Myocyte (in vitro differentiated cells): Measurements from ENCODE around the gene TPM2. TPM values are rescaled to one million over a fixed set of nuclear protein-coding genes. Genes with fewer than 3 reads are reported as not detected.

ENCODE experiments used
- DNase-seq: peaks from one replicate; pipeline ENCODE4 v3.0.0-alpha.2; 2012; ENCODE audit warnings: low read depth
- total RNA-seq: library from RNA; depleted of rRNA; stranded (reverse); fragments of >200 nt; gene quantifications from 2 replicates; pipeline ENCODE4 v1.2.3, GENCODE V29; 2014

The TPM2 gene
- total RNA-seq, 1 donor from 2014 or later, result 13,583 TPM

DNA sequence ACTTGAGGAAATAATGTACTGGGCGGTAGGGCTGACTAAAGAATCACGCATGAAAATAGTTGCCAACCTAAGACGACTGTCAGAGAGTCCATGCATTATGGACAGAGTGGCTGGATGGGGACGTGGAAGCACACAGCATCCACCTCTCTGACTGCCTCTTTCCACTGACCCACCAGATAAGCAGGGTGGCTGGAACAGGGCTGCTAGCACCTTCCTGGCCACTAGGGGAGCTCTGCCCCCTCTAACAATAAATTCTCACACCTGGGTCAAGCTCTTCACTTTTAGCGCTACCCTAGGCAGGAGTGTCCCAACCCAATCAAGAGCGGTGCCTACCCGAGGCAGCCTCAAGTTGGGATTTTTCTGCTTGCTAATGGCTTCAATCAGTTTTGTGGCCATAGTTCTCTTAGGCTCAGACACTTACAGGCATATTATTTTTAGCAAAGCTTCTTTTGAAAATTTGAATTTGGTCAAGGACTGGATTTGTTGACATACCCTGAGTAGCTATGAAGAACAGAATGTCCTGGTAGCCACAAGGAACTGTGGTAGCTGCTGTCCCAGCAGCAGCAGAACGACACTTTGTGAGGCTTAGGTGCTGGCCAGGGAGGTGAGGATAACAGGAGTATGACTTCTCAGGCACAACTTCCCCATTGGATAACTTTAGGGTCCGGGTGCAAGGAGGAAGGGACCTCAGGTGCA lies 6.9 kb upstream of the TPM2 start:
- peak; percentile 56 for DNase-seq

DNA sequence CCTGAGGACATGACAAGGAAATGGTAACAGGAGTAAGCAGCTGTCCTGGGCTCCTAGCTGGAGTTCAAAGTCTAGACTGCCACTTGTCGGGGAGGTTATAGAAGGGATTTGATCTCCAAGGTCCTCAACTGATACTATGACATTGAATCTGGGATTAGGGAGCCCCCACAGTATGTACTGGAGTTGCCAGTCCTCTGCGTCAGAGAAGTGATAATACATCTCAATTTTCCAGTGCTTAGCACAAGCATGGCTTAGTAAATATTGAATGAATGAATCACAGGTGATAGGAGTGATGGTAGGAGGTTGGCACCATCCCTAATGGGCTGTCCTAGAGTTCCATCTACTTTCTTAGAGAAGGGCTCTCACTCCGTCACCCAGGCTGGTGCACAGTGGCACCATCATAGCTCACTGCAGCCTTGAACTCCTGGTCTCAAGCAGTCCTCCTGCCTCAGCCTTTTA lies 6.2 kb upstream of the TPM2 start:
- DNase-seq, result no peak

DNA sequence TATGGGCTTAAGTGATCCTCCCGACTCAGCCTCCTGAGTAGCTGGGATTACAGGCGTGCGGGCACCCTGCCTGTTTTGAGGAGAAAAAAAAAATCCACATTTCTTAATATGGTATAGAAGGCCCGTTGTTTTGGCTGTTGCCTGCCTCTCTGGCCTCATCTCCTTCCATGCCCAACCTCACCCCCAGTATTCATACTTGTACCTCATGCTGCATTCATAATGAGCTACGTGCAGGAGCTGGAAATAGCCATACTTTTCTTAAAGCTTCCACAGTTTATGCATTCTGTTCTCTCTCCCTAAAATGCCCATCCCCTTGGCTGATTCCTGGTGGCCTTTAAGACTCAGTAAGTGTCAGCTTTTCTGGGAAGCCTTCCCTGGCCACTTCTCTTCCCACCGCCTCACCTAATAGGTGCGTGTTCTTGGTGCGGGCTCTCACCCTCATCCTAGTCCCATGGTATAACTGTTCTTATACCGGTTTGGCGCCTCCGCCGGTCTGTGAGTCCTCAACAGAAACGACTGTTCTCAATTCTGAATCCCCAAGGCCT lies 2.1 kb upstream of the TPM2 start:
- no peak for DNase-seq

DNA sequence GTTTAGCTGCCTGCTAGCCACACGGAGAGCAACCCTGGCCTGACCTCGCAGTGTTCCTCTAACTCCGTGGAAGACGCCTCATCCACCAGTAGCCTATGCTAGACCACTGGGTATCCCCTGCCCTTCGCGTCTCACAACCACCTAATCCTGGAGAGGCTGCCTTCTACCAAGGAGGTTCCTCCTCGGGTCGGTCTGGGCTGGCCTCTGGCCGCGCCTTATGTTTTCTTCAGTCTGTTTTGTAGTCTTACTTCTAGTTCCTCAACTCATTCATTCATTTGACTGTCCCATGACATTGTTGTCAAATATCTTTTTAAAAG lies 1.6 kb upstream of the TPM2 start:
- no peak for DNase-seq

DNA sequence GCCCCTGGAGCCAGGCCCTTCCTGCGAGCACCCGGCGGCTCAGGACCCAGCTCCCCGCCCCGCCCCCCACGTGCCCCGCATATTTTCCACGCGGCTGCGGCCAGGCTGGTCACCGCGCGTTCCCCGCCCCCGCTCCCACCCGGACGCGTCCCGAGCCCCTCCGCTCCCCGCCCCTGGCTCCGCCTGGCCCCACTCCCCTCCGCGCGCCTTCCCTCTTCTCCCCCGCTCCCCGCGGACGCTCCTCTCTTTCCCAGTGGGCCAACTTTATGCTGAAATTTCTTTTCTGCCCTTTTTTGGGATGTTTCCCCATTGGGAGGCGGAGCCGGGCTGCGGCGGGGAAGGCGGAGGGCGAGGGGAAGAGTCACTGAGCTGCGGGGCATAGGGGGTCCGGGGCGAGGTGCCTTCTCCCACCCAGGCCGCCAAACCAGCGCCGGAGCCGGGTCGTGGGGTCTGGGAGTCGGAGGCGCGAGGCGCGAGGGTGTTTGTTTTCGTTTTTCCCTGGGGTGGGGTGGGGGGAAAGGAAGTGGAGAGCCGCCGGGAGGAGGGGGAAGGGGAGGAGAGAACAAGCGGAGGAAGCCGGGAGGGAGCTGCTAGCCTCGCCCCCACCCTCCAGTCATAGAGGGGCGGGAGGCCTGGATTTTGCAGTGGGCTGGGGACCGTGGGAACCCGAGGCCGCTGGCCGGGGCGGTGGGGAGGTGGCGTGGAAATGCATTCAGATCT lies 1.0 kb upstream of the TPM2 start:
- DNase-seq, result peak; percentile 92

DNA sequence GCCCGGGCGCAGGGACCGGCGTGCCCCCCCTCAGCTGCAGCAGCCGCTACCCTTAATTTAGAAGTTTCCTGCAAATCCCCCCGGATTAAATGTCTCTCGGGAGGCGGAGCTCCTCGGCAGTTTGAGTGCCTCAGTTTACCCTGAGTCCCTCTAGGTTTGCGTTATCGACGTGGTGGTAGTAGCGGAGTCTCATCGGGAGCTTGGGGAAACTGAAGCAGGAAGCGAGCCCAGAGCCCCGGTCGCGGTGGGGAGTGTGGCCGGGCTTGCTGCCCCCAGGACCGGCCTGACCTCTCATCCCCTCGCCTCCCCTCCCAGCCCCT lies 529 bp upstream of the TPM2 start:
- DNase-seq, result peak; percentile 99

DNA sequence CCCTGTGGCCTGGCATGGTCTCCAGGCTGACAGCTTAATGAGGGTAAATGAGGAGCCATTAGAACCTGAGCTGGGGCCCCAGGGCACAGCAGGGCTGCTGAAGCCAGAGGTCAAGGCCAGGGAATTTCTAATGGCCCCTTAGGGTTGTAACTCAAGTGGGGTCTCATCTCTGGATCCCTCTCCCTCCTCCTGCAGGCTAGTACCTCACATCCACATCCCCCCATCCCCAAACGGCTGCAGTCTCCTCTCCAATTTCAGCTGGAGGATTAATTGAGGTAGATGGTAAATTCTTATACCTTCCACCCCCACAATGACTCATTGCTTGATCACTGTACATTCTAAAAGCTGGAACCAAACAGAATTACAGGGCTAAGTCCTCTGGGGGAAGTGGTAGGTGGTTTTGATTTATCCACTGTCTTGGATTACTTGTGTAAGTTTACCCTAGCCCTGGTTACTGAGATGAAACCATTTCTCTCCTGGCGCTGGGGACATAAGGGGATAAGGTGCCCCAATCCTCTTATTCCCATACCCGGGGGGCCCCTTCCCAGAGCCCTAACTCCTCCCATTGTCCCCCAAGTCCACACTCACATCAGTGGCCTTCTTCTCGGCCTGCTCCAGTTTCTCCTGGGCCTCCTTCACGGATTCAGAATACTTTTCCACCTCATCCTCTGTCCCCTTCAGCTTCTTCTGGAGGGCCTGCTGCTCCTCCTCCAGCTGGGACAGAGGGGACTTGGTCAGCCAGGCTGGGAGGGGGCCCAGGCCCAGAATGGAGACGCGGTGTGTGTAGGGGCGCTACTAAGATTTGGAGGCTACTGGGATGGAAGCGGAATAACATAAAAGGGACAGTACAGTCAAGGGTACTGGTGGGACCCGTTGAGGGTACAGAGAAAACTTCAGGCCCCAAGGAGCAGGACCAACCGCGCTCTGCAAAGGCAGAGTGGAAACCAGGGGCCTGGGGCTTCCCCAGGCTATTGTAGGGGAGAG lies 875 bp downstream of the TPM2 start:
- DNase-seq, result peak; percentile 63

DNA sequence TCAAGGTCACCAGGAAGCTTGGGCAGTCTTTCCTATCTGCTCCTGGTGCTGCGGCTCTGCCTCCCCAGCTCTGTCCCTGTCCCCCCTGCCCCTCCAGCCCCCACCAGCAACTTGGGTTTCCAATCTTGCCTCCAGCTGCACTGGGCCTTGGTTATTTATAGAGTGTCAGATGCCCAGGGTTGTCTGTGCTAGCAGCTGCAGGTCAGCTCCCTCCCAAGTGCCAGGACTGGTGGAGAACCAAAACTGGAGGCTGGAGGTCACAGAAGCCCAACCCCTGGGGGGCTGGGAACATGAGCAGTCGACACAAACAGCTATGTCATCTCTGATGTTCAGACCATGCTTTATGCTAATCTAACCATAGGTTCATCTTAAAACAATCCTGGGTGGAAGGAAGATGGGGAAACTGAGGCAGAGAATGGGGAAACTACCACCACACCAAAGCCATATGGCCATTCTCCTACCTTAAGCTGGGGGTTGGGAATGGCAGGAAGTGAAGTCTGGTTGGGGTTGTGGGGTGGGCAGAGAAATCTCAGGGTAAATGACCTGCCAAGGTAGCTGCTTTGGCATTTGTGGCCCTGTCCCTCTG lies 1.7 kb downstream of the TPM2 start:
- peak; percentile 91 for DNase-seq

DNA sequence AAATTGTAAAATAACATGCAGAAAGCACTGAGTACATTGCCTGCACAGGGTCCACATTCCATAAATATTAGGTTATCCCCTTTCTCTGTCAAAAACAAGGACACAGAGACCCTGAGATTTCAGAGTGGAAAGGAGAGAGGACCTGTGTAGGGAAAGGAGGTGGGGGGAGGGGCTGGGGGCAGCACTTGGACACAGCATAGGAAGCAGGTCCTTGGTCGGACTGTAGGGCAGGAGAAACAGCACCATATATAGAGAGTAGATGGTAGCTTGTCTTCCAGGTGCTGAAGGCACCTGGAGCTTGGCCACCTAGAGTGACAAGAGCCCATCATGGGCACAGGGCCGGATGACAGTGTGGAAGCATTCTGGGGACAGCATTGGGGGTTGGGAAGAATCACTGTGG lies 2.4 kb downstream of the TPM2 start:
- peak; percentile 36 for DNase-seq

DNA sequence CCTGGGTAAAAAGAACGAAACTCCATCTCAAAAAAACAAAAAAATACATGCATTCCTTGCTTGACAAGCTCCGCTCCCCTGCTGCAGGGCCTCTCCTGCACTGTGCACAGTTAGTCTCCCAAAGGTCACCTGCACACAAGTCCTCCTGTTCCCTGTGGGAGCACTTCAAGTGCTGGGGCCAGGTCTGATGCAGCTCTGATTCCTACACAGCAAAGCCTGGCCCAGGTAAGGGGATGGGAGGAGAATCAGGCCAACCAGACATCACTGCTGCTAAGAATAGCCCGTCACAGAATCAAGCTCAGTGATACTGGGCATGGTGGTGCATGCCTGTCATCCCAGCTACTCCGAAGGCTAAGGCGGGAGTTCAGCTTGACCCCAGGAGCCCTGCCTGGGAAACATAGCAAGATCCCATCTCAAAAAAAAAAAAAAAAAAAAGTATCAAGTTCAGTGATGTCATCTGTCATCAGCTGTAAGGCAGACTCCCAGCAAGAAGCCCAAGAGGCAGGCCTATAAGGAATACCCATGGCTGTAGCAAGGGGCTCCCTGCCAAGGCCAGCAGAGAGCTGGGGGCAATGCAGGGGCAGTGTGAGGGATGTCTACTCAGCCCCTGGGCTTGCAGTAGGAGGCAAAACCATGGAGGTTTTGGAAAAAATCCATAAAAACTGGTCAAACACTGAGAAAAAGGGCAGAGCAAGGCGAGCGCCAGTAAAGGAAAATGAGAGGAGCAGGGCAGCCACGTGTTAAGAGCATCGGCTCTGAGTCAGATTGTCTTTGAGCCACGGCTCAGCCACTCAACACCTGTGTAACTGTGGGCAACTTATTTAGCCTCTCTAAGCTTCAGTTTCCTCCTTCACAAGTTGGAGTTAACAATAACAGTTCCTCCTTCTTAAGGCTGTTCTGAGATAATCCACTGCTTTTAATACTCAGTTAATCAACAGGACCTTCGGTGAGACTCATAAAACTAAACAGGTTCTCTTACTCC lies 3.2 kb downstream of the TPM2 start:
- peak; percentile 64 for DNase-seq

DNA sequence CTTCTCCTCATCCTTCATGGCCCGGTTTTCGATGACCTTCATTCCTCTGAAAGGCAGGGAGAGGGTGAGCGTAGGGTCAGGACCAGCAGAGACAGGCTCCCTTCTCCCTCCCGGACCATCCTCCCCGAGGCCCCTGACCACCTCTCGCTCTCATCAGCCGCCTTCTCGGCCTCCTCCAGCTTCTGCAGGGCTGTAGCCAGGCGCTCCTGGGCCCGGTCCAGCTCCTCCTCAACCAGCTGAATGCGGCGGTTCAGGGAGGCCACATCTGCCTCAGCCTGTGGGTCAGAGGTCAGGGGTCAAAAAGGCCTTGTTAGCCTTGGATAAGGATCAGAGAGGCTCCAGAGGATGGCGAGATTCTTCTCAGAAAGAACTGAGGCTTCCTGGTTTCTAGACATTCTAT lies 4.2 kb downstream of the TPM2 start:
- DNase-seq, result no peak

DNA sequence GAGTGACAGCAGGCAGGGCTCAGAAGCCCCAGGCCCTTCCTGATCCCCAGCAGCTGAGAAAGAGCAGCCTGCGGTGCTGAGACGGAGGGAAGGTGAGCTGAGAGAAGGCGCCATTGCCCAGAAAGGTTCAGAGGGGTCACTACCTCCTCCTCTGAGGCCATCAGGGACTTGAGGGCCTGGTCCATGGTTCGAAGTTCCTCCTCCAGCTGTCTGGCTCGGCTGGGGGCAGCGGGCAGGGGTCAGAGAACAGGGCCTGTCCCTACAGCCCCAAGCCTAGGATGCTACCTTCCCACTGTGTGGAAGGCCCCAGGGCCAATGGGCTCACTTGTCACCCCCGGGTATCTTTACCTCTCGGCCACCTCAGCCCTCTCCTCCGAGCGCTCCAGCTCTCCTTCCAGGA lies 4.8 kb downstream of the TPM2 start:
- DNase-seq, result no peak

DNA sequence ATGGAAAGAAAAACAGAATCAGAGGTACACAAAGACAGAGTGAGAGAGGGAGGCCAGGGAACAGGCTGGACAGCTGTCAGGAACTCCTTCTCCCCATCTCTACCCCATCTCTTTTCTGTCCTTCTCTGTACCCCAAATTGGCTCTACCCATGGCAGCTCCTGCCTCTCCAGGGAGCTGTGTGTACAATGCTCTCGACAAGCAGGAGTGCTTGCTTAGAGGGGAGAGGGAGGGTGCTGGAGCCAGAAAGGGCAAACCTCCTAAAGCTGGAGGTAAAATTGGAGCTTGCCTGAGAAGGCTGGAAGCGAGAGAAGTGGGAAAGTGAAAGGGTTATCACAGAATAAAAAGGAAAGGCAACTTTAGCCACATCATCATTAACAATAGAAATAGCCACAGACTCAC lies 6.4 kb downstream of the TPM2 start:
- no peak for DNase-seq

DNA sequence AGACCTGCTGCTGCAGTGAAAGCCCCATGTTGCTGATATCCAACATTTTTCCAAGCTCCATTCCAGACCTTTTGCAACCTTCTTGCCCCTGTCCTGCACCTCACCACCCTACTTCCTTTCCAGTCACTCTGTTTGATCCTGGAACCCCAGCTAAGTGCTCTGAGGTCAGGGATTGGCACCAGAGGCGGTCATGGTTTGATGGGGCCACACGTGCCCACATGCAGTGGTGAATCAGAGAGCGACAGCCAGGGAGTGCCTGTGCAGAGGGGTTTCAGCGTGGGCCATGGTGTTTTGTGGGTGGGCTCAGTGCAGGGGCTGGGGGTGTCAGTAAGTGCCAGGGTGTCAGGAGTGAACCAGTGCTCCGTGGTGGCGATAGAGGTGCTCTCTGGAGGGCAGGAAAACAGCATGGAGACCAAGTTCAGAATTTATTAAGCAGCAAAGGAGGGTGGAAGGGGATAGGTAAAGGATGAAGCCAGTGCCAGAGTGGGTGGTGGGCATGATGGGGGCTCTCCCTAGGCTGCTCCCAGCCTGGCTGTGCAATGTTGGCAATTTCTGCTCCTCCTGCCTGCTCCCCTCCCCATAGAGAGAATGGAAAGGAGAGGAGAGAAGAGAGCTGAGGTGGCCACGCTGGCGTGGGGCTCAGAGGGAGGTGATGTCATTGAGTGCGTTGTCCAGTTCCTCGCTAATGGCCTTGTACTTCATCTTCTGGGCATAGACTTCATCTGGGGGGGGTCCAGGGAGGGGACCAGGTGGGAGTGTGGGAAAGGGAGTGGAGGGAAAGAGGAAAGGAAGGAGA lies 7.0 kb downstream of the TPM2 start:
- peak; percentile 43 for DNase-seq

DNA sequence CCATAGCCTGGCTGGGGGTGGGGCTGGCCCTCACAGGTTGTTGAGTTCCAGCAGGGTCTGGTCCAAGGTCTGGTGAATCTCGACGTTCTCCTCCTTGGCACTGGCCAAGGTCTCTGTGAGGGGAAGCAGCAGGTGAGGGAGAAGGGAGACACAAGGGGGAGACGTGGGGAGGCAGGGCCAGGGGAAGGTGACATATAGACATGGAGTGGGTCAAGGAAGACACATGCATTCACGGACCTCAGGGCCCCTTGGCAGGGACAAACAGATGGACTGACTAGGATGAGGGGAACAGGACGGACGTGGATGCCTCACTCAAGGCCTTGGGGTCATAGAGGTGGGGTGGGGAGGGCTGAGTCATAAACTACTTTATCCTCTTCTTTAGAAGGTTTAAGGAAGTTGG lies 7.7 kb downstream of the TPM2 start:
- DNase-seq, result peak; percentile 75

DNA sequence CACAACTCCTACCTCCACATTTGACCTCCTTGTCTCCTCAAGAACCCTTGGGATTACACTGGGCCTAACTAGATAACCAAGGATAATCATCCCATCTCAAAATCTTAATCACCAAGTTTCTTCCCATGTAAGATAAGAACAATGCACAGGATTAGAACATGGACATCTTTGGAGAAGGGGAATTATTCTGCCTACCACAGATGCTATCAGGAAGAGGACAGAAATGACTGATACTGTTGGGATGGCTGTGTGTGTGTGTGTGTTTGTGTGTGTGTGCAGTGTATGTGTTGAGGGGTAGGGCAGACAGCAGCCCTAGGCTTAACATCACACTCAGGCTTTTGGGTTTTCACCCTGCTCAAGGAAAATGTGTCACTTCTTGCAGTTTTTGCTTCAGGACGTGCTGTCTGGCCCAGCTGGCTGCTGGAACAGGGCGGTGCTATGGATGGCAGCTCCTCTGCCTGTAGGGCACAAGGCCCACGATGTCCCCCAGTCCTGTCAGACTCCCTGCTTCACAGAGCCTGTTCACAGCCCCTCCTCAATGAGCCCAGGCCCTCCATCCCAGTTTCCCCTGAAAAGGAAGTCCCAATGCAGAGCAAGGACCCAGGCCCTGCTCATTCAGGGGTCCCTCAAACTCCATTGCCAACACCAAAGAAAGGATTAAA lies 8.3 kb downstream of the TPM2 start:
- DNase-seq, result peak; percentile 76

DNA sequence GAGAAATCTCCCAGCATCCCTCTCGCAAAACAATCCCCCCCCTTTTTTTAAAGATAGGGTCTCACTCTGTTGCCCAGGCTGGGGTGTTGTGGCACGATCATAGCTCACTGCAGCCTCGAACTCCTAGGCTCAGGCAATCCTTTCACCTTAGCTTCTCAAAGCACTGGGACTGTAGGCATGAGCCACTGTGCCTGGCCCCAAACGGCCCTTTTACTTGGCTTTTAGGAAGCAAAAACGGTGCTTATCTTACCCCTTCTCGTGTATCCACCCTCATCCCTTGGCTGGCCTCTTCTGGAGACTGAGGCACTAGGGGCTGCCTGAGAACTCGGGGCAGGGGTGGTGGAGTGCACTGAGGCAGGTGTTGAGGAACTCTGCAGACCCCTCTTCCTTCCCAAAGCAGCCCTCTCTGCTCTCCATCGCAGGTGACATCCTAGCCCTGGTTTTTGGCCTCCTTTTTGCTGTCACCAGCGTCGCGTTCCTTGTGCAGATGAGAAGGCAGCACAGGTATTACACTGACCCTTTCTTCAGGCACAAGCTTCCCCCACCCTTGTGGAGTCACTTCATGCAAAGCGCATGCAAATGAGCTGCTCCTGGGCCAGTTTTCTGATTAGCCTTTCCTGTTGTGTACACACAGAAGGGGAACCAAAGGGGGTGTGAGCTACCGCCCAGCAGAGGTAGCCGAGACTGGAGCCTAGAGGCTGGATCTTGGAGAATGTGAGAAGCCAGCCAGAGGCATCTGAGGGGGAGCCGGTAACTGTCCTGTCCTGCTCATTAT lies 9.2 kb downstream of the TPM2 start:
- peak; percentile 76 for DNase-seq

DNA sequence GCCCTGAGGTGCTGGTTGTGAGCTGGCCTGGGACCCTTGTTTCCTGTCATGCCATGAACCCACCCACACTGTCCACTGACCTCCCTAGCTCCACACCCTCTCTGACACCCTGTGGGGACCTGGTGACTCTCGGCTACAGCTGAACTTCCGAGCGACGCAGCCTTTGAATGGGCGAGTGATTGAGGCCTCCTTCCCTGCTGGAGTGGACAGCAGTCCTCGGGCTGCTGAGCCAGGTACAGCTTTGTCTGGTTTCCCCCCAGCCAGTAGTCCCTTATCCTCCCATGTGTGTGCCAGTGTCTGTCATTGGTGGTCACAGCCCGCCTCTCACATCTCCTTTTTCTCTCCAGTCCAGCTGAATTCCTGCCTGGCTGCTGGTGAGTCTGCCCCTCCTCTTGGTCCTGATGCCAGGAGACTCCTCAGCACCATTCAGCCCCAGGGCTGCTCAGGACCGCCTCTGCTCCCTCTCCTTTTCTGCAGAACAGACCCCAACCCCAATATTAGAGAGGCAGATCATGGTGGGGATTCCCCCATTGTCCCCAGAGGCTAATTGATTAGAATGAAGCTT lies 9.9 kb downstream of the TPM2 start:
- DNase-seq, result no peak
